Measurements from ENCODE around the gene ST8SIA2.
"Not testable (repeated sequence)": the region's sequence is repeated elsewhere in the genome, so short reads cannot be mapped to it uniquely, and the experiment has no call there.

Gene ST8SIA2

GRCh38 chr15:92463826-92464225 lies 70.1 kb downstream of the ST8SIA2 start:
- no peaks in the 10 kb centered on the region for H3K4me1 Mint-ChIP-seq (ENCODE audit: low read depth)
- no peak overlapping the region for H3K27ac Mint-ChIP-seq
- H3K27me3 Mint-ChIP-seq: peaks cover 4% of the 10 kb centered on the region
- H3K9me3 Mint-ChIP-seq: no peaks in the 10 kb centered on the region
- no peaks in the 10 kb centered on the region for H3K36me3 Mint-ChIP-seq (ENCODE audit: low read depth)
- no peak overlapping the region for H3K4me3 Mint-ChIP-seq
- intact Hi-C loops (cut with micrococcal nuclease): no loop called here

DNA sequence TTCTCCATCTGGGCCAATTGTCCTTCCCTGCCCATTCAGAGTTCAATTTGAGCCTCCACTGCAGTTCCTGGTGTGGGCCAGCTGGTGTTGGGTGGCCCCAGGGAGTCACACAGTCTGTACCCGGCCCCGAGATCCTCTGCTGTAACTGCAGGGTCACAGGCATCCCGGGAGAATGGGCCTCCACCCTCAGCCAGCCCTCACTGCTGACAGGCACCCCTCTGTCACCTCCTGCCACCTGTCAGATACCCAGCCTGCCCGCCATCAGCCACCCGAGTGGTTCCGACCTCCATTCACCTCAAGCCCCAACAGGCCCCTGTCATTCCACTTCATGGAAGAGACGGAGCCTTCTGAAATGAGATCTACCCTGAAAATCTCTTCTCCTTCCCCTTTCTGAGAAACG lies 73.2 kb downstream of the ST8SIA2 start:
- H3K4me1 Mint-ChIP-seq (ENCODE audit: low read depth): no peaks in the 10 kb centered on the region
- H3K36me3 Mint-ChIP-seq (ENCODE audit: low read depth): no peaks in the 10 kb centered on the region
- H3K4me3 Mint-ChIP-seq: no peak overlapping the region
- peaks cover 3% of the 10 kb centered on the region for H3K27me3 Mint-ChIP-seq
- H3K9me3 Mint-ChIP-seq: no peaks in the 10 kb centered on the region
- no peak overlapping the region for H3K27ac Mint-ChIP-seq
- intact Hi-C loops (cut with micrococcal nuclease): no loop called here

- Mint-ChIP-seq H3K36me3 (ENCODE audit: low read depth) (no peaks in the 10 kb centered on the region), H3K4me1 (ENCODE audit: low read depth) (no peaks in the 10 kb centered on the region), H3K27ac (no peak overlapping the region), H3K27me3 (peaks cover 3% of the 10 kb centered on the region), H3K4me3 (no peak overlapping the region), H3K9me3 (no peaks in the 10 kb centered on the region)
- intact Hi-C loops (cut with micrococcal nuclease): no loop called here
Observed at GRCh38 chr15:92467245-92467644, 73.6 kb downstream of the ST8SIA2 start.

GRCh38 chr15:92468991-92469390 lies 75.3 kb downstream of the ST8SIA2 start:
- intact Hi-C loops (cut with micrococcal nuclease): no loop called here
- no peak overlapping the region for H3K27ac Mint-ChIP-seq
- no peak overlapping the region for H3K4me3 Mint-ChIP-seq
- H3K9me3 Mint-ChIP-seq: no peaks in the 10 kb centered on the region
- no peaks in the 10 kb centered on the region for H3K4me1 Mint-ChIP-seq (ENCODE audit: low read depth)
- no peaks in the 10 kb centered on the region for H3K36me3 Mint-ChIP-seq (ENCODE audit: low read depth)
- H3K27me3 Mint-ChIP-seq: peaks cover 2% of the 10 kb centered on the region

GRCh38 chr15:92471288-92471687 lies 77.6 kb downstream of the ST8SIA2 start:
- intact Hi-C loops (cut with micrococcal nuclease): no loop called here
- H3K4me1 Mint-ChIP-seq (ENCODE audit: low read depth): no peaks in the 10 kb centered on the region
- no peaks in the 10 kb centered on the region for H3K36me3 Mint-ChIP-seq (ENCODE audit: low read depth)
- H3K27ac Mint-ChIP-seq: no peak overlapping the region
- H3K9me3 Mint-ChIP-seq: no peaks in the 10 kb centered on the region
- H3K27me3 Mint-ChIP-seq: peaks cover 2% of the 10 kb centered on the region
- H3K4me3 Mint-ChIP-seq: no peak overlapping the region

DNA sequence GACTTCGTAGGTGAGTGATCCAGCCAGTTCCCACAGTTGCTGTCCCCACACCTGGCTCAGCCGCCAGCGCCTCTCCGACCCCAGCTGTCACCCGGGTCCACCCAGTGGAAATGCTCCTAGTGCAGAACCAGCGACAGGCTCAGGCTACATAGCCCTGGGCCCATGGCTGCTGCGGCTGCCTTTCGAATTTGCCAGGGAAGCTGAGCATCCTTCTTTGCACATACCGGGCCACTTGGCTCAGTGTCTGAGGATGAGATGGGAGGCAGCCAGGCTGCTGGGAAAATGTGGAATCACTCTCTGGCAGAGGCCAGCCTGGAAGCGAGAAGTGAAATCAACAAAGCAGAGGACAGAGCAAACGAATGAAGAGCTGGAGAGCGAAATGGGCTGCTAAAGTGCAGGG lies 80.1 kb downstream of the ST8SIA2 start:
- intact Hi-C loops (cut with micrococcal nuclease): no loop called here
- Mint-ChIP-seq H3K4me3 (no peak overlapping the region), H3K9me3 (no peaks in the 10 kb centered on the region), H3K27ac (no peak overlapping the region), H3K27me3 (peaks cover 7% of the 10 kb centered on the region), H3K4me1 (ENCODE audit: low read depth) (no peaks in the 10 kb centered on the region), H3K36me3 (ENCODE audit: low read depth) (no peaks in the 10 kb centered on the region)

DNA sequence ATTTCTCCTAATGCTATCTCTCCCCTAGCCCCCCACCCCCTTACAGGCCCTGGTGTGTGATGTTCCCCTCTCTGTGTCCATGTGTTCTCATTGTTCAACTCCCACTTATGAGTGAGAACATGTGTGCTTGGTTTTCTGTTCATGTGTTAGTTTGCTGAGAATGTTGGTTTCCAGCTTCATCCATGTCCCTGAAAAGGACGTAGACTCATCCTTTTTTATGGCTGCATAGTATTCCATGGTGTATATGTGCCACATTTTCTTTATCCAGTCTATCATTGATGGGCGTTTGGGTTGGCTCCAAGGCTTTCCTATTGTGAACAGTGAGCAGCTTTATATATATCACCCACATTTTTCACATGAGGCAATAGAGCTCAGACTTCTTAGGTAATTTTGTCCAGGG lies 86.0 kb downstream of the ST8SIA2 start:
- H3K27ac Mint-ChIP-seq; H3K27me3 Mint-ChIP-seq; intact Hi-C loops (cut with micrococcal nuclease): not testable (repeated sequence)

GRCh38 chr15:92480361-92480760 lies 86.7 kb downstream of the ST8SIA2 start:
- no peaks in the 10 kb centered on the region for H3K4me1 Mint-ChIP-seq (ENCODE audit: low read depth)
- intact Hi-C loops (cut with micrococcal nuclease): no loop called here
- peaks cover 7% of the 10 kb centered on the region for H3K27me3 Mint-ChIP-seq
- H3K4me3 Mint-ChIP-seq: no peak overlapping the region
- no peak overlapping the region for H3K27ac Mint-ChIP-seq
- H3K9me3 Mint-ChIP-seq: no peaks in the 10 kb centered on the region
- no peaks in the 10 kb centered on the region for H3K36me3 Mint-ChIP-seq (ENCODE audit: low read depth)

More for the DNA sequence above, 86.0 kb downstream of the ST8SIA2 start:
- not testable (repeated sequence) for H3K4me3 Mint-ChIP-seq; H3K9me3 Mint-ChIP-seq; H3K36me3 Mint-ChIP-seq (ENCODE audit: low read depth); H3K4me1 Mint-ChIP-seq (ENCODE audit: low read depth)

DNA sequence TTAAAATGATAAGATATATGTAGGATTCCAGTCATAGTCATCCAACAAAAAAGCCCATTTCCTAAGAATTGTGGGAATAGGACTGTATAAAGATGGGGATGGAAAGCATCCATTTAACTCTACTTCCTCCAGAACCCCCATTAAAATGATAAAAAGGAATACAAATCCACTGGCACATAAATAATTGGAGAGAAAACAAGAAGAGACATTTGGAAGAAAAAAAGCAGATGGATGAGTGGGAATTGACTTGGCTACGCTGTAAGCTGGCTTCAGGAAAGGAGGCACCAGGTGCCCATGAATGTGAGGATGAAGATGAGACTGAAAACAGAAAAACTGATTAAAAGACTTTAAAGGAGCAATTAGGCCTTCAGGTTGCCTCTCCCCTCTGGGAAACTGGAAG lies 91.8 kb downstream of the ST8SIA2 start:
- Mint-ChIP-seq H3K36me3 (ENCODE audit: low read depth) (no peaks in the 10 kb centered on the region), H3K27me3 (peaks cover 2% of the 10 kb centered on the region), H3K4me1 (ENCODE audit: low read depth) (no peaks in the 10 kb centered on the region), H3K27ac (no peak overlapping the region), H3K9me3 (no peaks in the 10 kb centered on the region), H3K4me3 (no peak overlapping the region)
- intact Hi-C loops (cut with micrococcal nuclease): no loop called here

- Mint-ChIP-seq H3K27me3 (peaks cover 6% of the 10 kb centered on the region), H3K27ac (no peak overlapping the region), H3K4me1 (ENCODE audit: low read depth) (no peaks in the 10 kb centered on the region), H3K4me3 (no peak overlapping the region), H3K9me3 (no peaks in the 10 kb centered on the region), H3K36me3 (ENCODE audit: low read depth) (no peaks in the 10 kb centered on the region)
- intact Hi-C loops (cut with micrococcal nuclease): no loop called here
Observed at GRCh38 chr15:92492551-92493115, 99.0 kb downstream of the ST8SIA2 start.

DNA sequence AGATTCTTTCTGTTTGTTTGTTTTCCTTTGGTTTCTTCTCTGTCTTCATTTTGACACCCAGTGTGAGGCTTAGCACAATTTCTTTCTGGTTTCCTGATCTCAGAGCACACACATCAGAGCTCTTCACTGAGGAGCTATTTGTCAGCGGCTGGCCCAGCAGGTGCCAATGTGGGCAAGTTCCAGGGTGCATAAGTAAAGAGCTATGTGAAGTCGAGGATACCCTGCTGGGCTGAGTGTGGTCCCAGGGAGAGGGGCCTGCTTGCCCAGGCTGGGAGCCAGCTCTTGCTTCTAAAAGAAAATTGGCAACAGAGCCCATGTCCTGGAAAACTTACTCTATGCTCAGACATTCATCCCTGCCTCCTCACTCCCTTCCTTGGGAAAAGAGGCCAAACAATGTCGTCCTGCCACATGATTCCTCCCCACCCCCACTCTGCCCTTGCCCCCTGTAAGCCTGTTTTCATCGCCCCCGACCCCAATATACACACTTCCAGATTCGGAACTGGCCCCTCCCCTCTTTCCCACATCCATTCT lies 101.2 kb downstream of the ST8SIA2 start:
- no peaks in the 10 kb centered on the region for H3K4me1 Mint-ChIP-seq (ENCODE audit: low read depth)
- peaks cover 6% of the 10 kb centered on the region for H3K27me3 Mint-ChIP-seq
- intact Hi-C loops (cut with micrococcal nuclease): no loop called here
- H3K36me3 Mint-ChIP-seq (ENCODE audit: low read depth): no peaks in the 10 kb centered on the region
- no peak overlapping the region for H3K4me3 Mint-ChIP-seq
- H3K27ac Mint-ChIP-seq: no peak overlapping the region
- H3K9me3 Mint-ChIP-seq: no peaks in the 10 kb centered on the region

DNA sequence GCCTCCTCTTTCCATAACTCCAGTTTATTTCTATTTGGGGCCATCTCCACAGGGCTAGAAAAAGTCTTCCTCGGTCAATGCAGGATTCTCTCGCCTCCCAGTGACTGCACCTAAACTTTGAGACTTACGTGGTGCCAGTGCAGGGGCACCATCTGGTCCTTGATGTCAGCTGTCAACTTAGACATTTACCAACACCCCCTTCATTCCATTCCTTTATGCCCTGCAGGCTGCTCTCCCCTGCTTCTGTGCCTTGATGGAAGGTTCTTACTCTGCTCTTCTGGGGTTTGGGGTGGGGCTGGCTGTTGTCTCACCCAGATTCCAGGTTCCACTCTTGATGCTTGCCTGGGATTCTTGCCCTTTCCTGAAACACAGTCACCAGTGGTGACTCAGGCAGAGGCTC lies 101.8 kb downstream of the ST8SIA2 start:
- no peak overlapping the region for H3K4me3 Mint-ChIP-seq
- intact Hi-C loops (cut with micrococcal nuclease): no loop called here
- H3K36me3 Mint-ChIP-seq (ENCODE audit: low read depth): no peaks in the 10 kb centered on the region

DNA sequence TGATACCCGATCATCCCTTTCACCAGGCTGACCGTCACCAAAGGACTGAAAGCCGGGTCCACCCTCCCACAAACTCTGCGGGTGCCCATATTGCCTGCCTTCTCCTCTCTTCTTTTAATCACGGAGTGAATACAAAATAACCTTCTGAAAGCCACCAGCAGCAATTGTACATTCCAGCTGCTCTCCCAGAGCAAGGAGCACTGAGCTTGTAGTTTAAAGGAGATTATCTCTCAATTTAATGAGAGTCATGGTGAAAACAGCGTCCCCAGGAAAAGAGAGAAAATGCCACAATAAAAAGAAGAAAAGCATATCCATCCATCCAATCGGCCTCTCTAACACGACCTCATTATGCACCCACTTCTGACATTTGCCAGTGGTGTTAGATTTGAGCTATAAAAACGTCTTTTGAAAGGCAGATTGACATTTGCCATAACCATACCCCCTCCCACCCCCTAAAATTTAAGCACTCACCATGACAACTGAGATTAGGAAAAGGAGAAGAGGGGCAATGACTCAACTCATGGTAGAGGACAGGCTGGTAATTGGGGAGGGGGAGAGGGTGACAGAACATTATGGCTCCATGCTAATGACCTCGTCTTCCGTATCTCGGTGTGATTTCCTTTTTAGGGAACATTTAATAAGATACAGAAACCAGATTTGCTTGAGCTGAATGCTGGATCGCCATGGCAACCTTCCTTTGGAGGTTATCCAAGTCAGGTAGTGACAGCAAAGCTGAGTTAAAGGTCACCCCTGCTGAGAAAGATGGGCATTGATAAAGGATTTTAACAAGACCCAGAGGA lies 106.2 kb downstream of the ST8SIA2 start:
- intact Hi-C loops (cut with micrococcal nuclease): no loop called here
- no peak overlapping the region for H3K27ac Mint-ChIP-seq
- H3K4me3 Mint-ChIP-seq: no peak overlapping the region
- H3K9me3 Mint-ChIP-seq: no peaks in the 10 kb centered on the region
- H3K27me3 Mint-ChIP-seq: peaks cover 4% of the 10 kb centered on the region
- no peaks in the 10 kb centered on the region for H3K4me1 Mint-ChIP-seq (ENCODE audit: low read depth)
- no peaks in the 10 kb centered on the region for H3K36me3 Mint-ChIP-seq (ENCODE audit: low read depth)

More for the DNA sequence above, 101.8 kb downstream of the ST8SIA2 start:
- Mint-ChIP-seq H3K27me3 (peaks cover 6% of the 10 kb centered on the region), H3K9me3 (no peaks in the 10 kb centered on the region), H3K27ac (no peak overlapping the region), H3K4me1 (ENCODE audit: low read depth) (no peaks in the 10 kb centered on the region)

DNA sequence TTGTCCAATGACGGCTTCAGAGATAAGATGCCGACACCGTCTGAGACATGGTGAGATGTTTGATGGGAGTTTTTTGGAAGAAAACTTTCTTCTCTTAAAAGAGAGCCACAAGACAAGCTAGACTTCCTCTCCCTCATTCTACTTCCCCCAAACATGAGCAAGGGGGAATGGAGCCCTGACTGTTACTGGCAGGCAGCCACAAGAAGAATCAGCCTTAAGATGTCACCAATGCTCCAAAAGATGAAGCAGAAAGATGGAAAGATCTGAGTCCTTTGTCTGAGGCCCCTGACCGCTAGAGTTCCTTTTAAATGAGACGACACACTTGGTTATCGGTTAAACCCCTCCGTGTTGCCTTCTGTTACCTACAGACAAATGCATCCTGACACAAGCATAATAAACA lies 108.7 kb downstream of the ST8SIA2 start:
- no peaks in the 10 kb centered on the region for H3K27me3 Mint-ChIP-seq
- peaks cover 10% of the 10 kb centered on the region for H3K9me3 Mint-ChIP-seq
- no peak overlapping the region for H3K27ac Mint-ChIP-seq
- no peaks in the 10 kb centered on the region for H3K36me3 Mint-ChIP-seq (ENCODE audit: low read depth)
- intact Hi-C loops (cut with micrococcal nuclease): no loop called here
- H3K4me3 Mint-ChIP-seq: no peak overlapping the region
- H3K4me1 Mint-ChIP-seq (ENCODE audit: low read depth): no peaks in the 10 kb centered on the region
